GM19193 (cell line): Measurements from ENCODE around the gene PDSS2.

ENCODE experiments used
- POLR2A ChIP-seq: IDR thresholded peaks from 4 replicates; pipeline ENCODE4 v1.6.1; 2011; ENCODE audit not compliant: insufficient read depth, insufficient read length; ENCODE audit errors: extremely low read depth

PDSS2 gene

GRCh38 chr6:107244742-107245480 lies 214.5 kb downstream of the PDSS2 start:
- no peak for TF ChIP-seq POLR2A

DNA sequence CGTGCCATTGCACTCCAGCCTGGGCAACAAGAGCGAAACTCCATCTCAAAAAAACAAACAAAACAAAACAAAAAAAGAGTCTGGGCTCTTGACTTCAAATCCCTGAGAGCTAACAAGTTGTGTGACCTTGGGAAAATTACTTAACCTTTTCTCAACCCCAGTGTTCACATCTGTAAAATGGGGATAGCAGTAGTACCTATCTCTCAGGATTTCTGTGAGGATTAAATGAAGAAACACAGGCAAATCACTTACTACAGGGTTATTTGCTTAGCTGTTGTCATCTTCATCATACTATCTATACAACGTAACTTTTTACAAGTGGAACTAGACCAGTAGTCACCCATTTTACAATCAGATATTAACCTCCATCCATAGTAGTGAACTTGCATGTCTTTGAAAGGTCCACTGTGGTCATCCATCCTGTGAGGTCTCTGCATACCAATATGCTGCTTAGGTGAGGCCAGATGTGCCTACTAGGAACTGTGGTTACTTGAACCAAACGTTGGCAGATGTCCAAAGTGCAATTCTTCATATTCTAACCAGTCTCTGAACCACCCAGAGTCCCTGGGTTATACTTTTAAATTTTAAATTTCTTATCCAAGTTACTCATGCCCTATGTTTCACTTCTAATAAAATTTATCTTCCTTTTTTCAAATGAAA lies 215.2 kb downstream of the PDSS2 start:
- TF ChIP-seq POLR2A: no peak

GRCh38 chr6:107243471-107243870 lies 215.9 kb downstream of the PDSS2 start:
- no peak for TF ChIP-seq POLR2A

DNA sequence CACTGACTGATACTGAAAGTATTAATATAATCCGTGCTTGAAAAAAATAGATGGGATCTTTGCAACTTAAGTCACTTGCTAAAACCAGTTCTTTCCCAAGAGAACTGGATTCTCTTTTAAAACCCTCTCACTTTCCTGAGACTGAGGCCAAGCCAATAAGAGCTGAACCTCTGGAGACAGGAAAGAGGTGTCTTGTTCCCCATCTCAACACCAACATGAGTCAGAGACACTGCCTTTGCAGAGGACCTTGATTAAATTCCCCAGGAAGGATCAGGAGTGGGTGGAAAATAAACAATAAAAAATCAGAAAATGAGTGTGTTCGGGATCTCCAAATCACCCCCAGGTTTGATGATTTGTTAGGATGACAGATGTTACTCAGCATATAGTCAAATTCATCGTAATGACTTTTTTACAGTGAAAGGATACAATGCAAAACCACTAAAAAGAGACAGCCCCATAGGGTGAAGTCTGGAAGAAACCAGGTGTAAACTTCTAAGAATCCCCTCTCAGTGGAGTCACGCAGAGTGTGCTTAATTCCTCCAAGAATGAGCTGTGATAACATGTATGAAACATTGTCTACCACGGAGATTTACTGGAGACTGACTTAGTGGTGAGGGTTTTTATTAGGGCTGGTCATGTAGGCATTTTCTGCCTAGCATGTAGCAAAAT lies 221.2 kb downstream of the PDSS2 start:
- TF ChIP-seq POLR2A: no peak

GRCh38 chr6:107235511-107235910 lies 223.9 kb downstream of the PDSS2 start:
- TF ChIP-seq POLR2A: no peak

GRCh38 chr6:107235007-107235406 lies 224.4 kb downstream of the PDSS2 start:
- TF ChIP-seq POLR2A: no peak

DNA sequence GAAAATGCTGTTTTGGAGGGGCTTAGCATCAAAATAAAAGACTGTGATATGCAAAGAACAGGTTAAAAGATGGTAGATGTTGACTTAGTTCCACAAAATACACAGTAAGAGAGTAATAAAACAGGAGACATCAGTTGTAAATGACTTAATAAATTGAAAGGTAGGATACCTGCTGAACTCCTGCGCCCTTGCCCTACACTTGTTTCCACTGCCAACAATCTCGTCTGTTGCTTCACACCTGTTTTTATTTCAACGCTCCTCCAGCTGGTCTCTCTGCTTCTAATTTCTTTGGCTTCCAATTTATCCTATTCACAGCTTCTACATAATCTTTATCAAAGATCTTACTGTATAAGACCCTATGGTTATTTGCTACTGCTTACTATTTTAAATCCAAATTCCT lies 228.1 kb downstream of the PDSS2 start:
- TF ChIP-seq POLR2A: no peak

DNA sequence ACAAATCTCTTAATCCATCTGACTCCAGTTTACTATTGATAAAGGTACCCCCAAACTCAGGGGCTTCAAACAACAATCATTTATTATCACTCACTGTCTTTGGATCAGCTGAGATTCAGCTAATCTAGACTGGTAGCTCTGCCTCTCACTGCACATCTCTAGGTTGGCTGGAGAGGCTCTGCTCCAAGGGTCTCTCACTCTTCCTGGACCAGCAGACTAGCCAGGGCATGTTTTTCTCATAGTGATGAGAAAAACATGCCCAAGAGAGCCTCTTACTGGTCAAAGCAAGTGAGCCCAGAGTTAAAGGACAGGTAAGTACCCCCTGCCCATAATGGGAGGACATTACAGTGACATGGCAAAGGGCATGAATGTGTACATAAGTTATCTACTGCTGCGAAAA lies 228.9 kb downstream of the PDSS2 start:
- TF ChIP-seq POLR2A: no peak

DNA sequence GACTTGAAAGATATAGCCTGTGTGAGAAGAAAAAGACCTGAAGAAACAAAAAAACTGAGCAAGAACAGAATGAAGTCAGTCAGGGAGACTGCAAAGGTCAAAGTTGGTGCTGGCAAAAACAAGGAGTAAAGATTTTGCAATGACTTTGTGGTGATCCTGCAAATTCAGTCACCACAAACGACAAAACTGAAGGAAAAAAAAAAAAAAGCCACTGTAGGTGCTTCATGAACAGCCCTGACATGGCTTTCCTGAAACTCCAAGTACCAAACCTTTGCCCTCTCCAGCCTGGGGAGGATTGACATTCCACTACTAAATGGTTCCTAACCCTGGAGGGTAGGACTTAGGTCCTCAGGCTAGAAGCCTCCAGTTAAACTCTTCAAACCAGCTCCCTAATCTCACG lies 229.3 kb downstream of the PDSS2 start:
- TF ChIP-seq POLR2A: no peak

GRCh38 chr6:107228754-107229153 lies 230.6 kb downstream of the PDSS2 start:
- no peak for TF ChIP-seq POLR2A

GRCh38 chr6:107221519-107221918 lies 237.8 kb downstream of the PDSS2 start:
- TF ChIP-seq POLR2A: no peak

DNA sequence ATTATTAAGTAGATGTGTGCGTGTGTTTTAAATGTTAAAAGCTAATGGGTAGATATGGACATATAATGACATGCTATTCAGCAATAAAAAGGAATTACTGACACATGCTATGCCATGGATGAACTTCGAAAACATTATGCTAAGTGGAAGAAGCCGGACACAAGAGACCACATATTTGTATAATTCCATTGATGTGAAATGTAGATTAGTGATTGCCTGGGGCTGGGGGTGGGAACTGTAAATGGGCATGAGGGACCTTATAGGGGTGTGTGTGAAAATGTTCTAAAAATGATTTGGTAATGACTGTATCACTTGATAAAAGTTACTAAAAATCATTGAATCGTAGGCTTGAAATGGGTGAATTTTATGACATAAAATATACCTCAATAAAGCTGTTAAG lies 239.5 kb downstream of the PDSS2 start:
- TF ChIP-seq POLR2A: no peak

DNA sequence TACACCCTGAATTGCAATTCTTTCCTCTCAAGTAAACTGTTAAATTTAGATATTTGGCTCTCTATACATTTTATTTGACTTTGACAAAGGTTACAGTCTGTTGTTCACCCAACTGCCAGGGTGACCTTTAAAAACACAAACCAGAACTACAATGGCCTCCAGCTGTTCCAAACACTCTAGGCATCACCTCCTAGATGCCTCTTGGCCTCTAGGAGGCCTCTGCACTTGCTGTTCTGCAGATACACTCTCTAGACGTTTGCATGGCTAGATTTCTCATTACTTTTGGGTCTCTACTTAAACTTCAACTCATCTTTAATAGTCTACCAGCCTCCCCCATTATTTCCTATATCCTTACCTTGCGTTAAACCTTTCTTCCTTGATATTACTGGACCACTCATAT lies 241.2 kb downstream of the PDSS2 start:
- TF ChIP-seq POLR2A: no peak

GRCh38 chr6:107217248-107217647 lies 242.1 kb downstream of the PDSS2 start:
- TF ChIP-seq POLR2A: no peak

- TF ChIP-seq POLR2A: no peak
Observed at GRCh38 chr6:107216197-107216933, 243.0 kb downstream of the PDSS2 start.
